Esophagus muscularis mucosa (tissue), 4 donors: ENCODE data around the gene COL8A2.

ENCODE experiments used
- EP300 ChIP-seq: sonication (generic); formaldehyde crosslinking; IDR thresholded peaks from one replicate; pipeline ENCODE4 v1.6.1; 2017; ENCODE audit warnings: antibody characterized with exemption
- POLR2A ChIP-seq: fragments of 450-650 bp; IDR thresholded peaks from one replicate; pipeline ENCODE4 v1.6.1; 2017; ENCODE audit warnings: antibody characterized with exemption, moderate library complexity, mild to moderate bottlenecking, low read depth
- POLR2AphosphoS5 ChIP-seq, 2 donors: sonication (generic); formaldehyde crosslinking; IDR thresholded peaks; one replicate each; pipeline ENCODE4 v1.6.1; 2017; ENCODE audit warnings: antibody characterized with exemption in 2 of 2
- TF ChIP-seq, protein P1 (sequence below), 3 experiments: fragments of 200-600 bp in 2 of 3; fragments of 450-650 bp in 1 of 3; sonication (generic) in 2 of 3; IDR thresholded peaks; one replicate each; pipeline ENCODE4 v1.5.1; 2017 to 2019; ENCODE audit warnings: antibody characterized with exemption in 3 of 3, mild to moderate bottlenecking in 2 of 3, moderate library complexity in 1 of 3

DNA sequence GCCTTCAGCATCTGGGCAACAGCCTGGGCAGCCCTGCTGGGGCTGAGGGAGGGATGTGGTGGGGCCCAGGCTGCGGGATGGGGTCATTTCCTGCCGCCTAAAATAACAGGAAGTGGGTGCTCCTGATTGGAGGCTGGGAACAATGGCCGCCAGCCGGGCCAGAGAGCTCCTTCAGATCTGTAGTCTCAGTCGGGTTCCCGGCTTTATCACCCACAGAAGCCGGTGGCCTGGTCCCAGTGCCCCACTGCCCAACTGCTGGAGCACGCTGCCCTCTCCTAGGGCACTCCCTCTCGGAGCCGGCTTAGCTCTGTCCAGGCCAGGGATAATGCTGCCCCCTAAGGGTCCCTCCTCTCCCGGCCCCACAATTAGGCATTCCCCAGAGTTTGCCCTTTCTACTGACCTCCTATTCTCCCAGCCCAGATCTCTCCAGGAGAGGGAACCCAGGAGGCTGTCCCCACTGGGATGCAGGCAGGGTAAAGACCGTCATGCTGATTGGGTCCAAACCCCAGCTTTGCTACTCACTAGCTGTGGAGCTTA, 36.0 kb upstream of the COL8A2 start:
- TF ChIP-seq POLR2A (no peak), POLR2AphosphoS5 (IDR thresholded peaks at IDR 0.05) (peak; percentile 29 to 52), EP300 (no peak)
- TF ChIP-seq, protein P1, sequence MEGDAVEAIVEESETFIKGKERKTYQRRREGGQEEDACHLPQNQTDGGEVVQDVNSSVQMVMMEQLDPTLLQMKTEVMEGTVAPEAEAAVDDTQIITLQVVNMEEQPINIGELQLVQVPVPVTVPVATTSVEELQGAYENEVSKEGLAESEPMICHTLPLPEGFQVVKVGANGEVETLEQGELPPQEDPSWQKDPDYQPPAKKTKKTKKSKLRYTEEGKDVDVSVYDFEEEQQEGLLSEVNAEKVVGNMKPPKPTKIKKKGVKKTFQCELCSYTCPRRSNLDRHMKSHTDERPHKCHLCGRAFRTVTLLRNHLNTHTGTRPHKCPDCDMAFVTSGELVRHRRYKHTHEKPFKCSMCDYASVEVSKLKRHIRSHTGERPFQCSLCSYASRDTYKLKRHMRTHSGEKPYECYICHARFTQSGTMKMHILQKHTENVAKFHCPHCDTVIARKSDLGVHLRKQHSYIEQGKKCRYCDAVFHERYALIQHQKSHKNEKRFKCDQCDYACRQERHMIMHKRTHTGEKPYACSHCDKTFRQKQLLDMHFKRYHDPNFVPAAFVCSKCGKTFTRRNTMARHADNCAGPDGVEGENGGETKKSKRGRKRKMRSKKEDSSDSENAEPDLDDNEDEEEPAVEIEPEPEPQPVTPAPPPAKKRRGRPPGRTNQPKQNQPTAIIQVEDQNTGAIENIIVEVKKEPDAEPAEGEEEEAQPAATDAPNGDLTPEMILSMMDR (IDR thresholded peaks at IDR 0.05), result peak; percentile 26 to 37 (median 31)
